Tibial artery (tissue), 4 donors: Measurements from ENCODE around the gene FAM170A.

ENCODE experiments used
- DNase-seq, 2 donors: peaks; one replicate each; pipeline ENCODE4 v3.0.0-alpha.2; 2019
- H3K27ac ChIP-seq, 2 donors: fragments of 200-600 bp; sonication (generic) in 1 of 2; 1 replicate in 1 of 2; 2 replicates in 1 of 2; pipeline ENCODE4 v1.5.1; 2018 to 2019; ENCODE audit warnings: mild to moderate bottlenecking in 1 of 2
- H3K27me3 ChIP-seq, 2 donors: fragments of 200-600 bp; sonication (generic) in 1 of 2; one replicate each; pipeline versions ENCODE4 v1.5.1 to v1.6.0; 2016 to 2019
- H3K36me3 ChIP-seq, 3 donors: fragments of 200-600 bp; sonication (generic) in 2 of 3; one replicate each; pipeline ENCODE4 v1.5.1; 2016 to 2019; ENCODE audit warnings: mild to moderate bottlenecking in 2 of 3
- H3K4me1 ChIP-seq, 4 donors: fragments of 200-600 bp; sonication (generic) in 2 of 4; 1 replicate in 3 of 4; 2 replicates in 1 of 4; pipeline ENCODE4 v1.5.1; 2016 to 2019
- H3K4me3 ChIP-seq, 2 donors: fragments of 200-600 bp; sonication (generic) in 1 of 2; 1 replicate in 1 of 2; 2 replicates in 1 of 2; pipeline ENCODE4 v1.5.1; 2018 to 2019; ENCODE audit warnings: mild to moderate bottlenecking in 2 of 2
- H3K9me3 ChIP-seq, 3 donors: fragments of 200-600 bp; sonication (generic) in 1 of 3; one replicate each; pipeline ENCODE4 v1.5.1; 2016 to 2019
- CTCF ChIP-seq, 2 experiments: fragments of 200-600 bp in 1 of 2; fragments of 450-650 bp in 1 of 2; IDR thresholded peaks; one replicate each; pipeline ENCODE4 v1.5.1; 2017 to 2019; ENCODE audit warnings: antibody characterized with exemption in 2 of 2, mild to moderate bottlenecking in 1 of 2, moderate library complexity in 1 of 2
- intact Hi-C: fragments of 100-400 bp; cut with DNase I; formaldehyde crosslinking; loops from one replicate; pipeline ENCODE4 v1.15.0; 2023; ENCODE audit warnings: low total_unique reads

FAM170A gene

GRCh38 chr5:119682372-119682771, 53.0 kb downstream of the FAM170A start:
- Histone ChIP-seq H3K4me1 (no peaks in the 10 kb centered on the region), H3K9me3 (no peaks in the 10 kb centered on the region), H3K36me3 (no peaks in the 10 kb centered on the region), H3K4me3 (no peak overlapping the region), H3K27ac (no peak overlapping the region), H3K27me3 (no peaks in the 10 kb centered on the region)
- intact Hi-C loops = no loop called here
- TF ChIP-seq CTCF (IDR thresholded peaks at IDR 0.05) = no peak
- DNase-seq = no peak
